ENCODE data around the gene CRY2. TPM values are rescaled to one million over a fixed set of nuclear protein-coding genes. Genes with fewer than 3 reads are reported as not detected.

The CRY2 gene
- total and polyA plus RNA-seq, 12 donors = 16.8 to 131 (median 86.6) TPM

DNA sequence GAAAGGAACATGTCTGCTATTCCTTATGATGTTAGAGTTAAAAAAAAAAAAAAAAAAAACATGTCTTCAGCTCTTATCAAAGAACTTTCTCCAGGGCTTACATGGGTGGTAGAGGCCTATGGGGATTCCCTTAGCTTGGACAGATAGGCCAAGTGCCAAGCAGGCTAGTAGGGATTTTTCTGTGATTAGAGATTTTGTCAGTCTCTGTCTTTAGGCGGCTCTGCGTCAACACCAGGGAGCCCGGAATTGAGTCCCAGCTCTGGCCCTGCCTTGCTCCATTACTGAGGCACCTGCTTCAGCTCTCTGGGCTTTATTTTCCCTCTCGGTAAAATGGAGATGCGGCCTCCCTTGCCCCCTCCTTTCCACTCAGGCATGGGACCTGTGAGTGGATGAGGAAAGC, 13.1 kb downstream of the CRY2 start:
- TF ChIP-seq, protein P1, sequence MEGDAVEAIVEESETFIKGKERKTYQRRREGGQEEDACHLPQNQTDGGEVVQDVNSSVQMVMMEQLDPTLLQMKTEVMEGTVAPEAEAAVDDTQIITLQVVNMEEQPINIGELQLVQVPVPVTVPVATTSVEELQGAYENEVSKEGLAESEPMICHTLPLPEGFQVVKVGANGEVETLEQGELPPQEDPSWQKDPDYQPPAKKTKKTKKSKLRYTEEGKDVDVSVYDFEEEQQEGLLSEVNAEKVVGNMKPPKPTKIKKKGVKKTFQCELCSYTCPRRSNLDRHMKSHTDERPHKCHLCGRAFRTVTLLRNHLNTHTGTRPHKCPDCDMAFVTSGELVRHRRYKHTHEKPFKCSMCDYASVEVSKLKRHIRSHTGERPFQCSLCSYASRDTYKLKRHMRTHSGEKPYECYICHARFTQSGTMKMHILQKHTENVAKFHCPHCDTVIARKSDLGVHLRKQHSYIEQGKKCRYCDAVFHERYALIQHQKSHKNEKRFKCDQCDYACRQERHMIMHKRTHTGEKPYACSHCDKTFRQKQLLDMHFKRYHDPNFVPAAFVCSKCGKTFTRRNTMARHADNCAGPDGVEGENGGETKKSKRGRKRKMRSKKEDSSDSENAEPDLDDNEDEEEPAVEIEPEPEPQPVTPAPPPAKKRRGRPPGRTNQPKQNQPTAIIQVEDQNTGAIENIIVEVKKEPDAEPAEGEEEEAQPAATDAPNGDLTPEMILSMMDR (IDR thresholded peaks at IDR 0.05) = no peak
- peak overlapping the region; percentile 68 to 99 (median 90) for H3K27ac ChIP-seq
- no peak overlapping the region for H3K4me3 ChIP-seq
- H3K36me3 ChIP-seq = peaks cover 0 to 97% (median 52%) of the 10 kb centered on the region in 9 donors
- 66 to 84% methylated on average over 5 of the region's 5 CpGs for WGBS, 2 donors
- DNase-seq = no peak
- intact Hi-C loops (cut with DNase I) = loop anchor here in 2 of 10 donors (5.0 to 10.0 kb wide), 2 partner anchors 57 to 144 kb away; partner anchors contain the start of gene PEX16 (in 1 of the 2)
- H3K4me1 ChIP-seq = peaks cover 35 to 84% (median 59%) of the 10 kb centered on the region in 9 donors
- ATAC-seq = peak in 1 of 8 donors; percentile 0
- no peaks in the 10 kb centered on the region for H3K9me3 ChIP-seq
- no peaks in the 10 kb centered on the region for H3K27me3 ChIP-seq

DNA sequence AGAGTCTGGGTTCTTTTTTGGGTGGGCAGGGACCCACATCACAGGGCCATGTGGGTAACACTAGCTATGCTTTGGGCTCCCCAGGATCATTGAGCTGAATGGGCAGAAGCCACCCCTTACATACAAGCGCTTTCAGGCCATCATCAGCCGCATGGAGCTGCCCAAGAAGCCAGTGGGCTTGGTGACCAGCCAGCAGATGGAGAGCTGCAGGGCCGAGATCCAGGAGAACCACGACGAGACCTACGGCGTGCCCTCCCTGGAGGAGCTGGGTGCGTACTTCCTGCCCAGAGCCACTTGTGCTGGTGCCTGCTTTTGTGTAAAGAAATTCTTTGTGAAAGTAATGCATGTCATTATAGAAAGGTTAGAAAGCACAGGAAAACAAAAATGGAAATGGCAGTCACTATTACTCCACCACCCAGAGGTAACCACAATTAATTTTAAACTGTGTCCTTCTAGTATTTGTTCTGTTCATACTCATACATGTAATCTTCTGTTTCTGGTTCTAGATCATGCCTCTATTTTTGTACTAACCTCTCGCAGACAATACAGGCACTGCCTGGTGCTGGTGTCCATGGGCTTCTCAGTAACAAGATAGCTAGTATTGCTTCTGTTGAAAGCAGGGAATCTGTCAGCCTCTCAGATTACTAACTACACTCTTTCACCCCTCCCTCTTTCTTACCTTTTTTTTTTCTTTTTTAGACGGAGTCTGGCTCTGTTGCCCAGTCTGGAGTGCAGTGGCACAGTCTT, 13.7 kb downstream of the CRY2 start:
- 45 to 64% methylated on average over 10 of the region's 10 CpGs for WGBS, 2 donors
- H3K4me1 ChIP-seq = peaks cover 30 to 78% (median 53%) of the 10 kb centered on the region in 9 donors
- H3K27me3 ChIP-seq = no peaks in the 10 kb centered on the region
- DNase-seq (peak in 1 of 2 donors; percentile 38), ATAC-seq (peak in 3 of 8 donors; percentile 5 to 38 (median 13))
- H3K9me3 ChIP-seq = no peaks in the 10 kb centered on the region
- peak overlapping the region; percentile 68 to 99 (median 90) for H3K27ac ChIP-seq
- TF ChIP-seq, protein P1 (IDR thresholded peaks at IDR 0.05) = no peak
- no peak overlapping the region for H3K4me3 ChIP-seq
- intact Hi-C loops (cut with DNase I) = loop anchor here in 2 of 10 donors (5.0 to 10.0 kb wide), 2 partner anchors 56 to 144 kb away; partner anchors contain the start of gene PEX16 (in 1 of the 2)
- peaks cover 0 to 97% (median 55%) of the 10 kb centered on the region in 9 donors for H3K36me3 ChIP-seq

DNA sequence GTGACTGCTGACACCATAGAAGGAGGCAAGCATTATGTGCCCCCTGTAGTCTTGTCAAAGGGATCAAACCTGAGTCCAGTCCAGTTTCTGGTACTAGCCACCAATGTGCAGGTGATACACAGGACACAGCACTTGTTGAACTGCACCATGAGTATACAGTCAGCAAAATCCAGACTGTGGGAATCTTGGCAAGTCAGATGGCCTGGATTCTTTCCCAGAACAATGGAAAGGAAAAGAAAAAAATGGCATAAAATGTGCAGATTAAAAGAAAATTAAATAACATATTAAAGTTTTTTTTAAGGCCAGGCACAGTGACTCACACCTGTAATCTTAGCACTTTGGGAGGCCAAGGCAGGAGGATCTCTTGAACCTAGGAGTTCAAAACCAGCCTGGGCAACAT, 16.8 kb downstream of the CRY2 start:
- DNase-seq (no peak), ATAC-seq (no peak)
- Histone ChIP-seq H3K36me3 (peaks cover 0 to 100% (median 69%) of the 10 kb centered on the region in 9 donors), H3K4me1 (peaks cover 12 to 47% (median 23%) of the 10 kb centered on the region in 9 donors), H3K27me3 (no peaks in the 10 kb centered on the region), H3K27ac (no peak overlapping the region), H3K4me3 (no peak overlapping the region), H3K9me3 (no peaks in the 10 kb centered on the region)
- TF ChIP-seq, protein P1 (IDR thresholded peaks at IDR 0.05) = no peak
- intact Hi-C loops (cut with DNase I) = loop anchor here in 2 of 10 donors (5.0 to 10.0 kb wide), 2 partner anchors 53 to 141 kb away; partner anchors contain the start of gene PEX16 (in 1 of the 2)

DNA sequence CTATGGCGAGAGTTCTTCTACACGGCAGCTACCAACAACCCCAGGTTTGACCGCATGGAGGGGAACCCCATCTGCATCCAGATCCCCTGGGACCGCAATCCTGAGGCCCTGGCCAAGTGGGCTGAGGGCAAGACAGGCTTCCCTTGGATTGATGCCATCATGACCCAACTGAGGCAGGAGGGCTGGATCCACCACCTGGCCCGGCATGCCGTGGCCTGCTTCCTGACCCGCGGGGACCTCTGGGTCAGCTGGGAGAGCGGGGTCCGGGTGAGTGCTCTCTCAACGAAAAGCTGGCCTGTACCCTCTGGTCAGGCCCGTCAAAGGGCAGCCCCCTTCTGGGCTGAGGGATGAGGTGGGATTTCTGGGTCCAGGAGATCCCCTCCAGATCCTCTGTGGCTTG, 22.3 kb downstream of the CRY2 start:
- Histone ChIP-seq H3K4me3 (no peak overlapping the region), H3K9me3 (no peaks in the 10 kb centered on the region), H3K27me3 (no peaks in the 10 kb centered on the region), H3K36me3 (peaks cover 11 to 100% (median 87%) of the 10 kb centered on the region in 9 donors), H3K27ac (no peak overlapping the region), H3K4me1 (peaks cover 0 to 7% (median 0%) of the 10 kb centered on the region in 9 donors)
- TF ChIP-seq, protein P1 (IDR thresholded peaks at IDR 0.05) = no peak
- no peak for DNase-seq
- 88 to 94% methylated on average over 12 of the region's 12 CpGs for WGBS, 2 donors
- ATAC-seq = peak in 1 of 8 donors; percentile 6
- intact Hi-C loops (cut with DNase I) = loop anchor here in 1 of 10 donors (10.0 kb wide), 1 partner anchor 135 kb away; no protein-coding TSS in a partner anchor

All from heart right ventricle (tissue), 16 donors.